Transverse colon (tissue), 4 donors: ENCODE measurements around the gene CXCR4.

ENCODE experiments used
- EP300 ChIP-seq: sonication (generic); formaldehyde crosslinking; IDR thresholded peaks from one replicate; pipeline ENCODE4 v1.6.1; 2017; ENCODE audit warnings: antibody characterized with exemption, low read depth
- POLR2A ChIP-seq: fragments of 450-650 bp; IDR thresholded peaks from one replicate; pipeline ENCODE4 v1.6.1; 2016; ENCODE audit warnings: antibody characterized with exemption, mild to moderate bottlenecking, moderate library complexity
- POLR2AphosphoS5 ChIP-seq, 3 donors: sonication (generic); formaldehyde crosslinking; IDR thresholded peaks; one replicate each; pipeline ENCODE4 v1.6.1; 2016; ENCODE audit warnings: antibody characterized with exemption in 3 of 3
- TF ChIP-seq, protein P1 (sequence below), 5 experiments: fragments of 200-600 bp in 3 of 5; fragments of 450-650 bp in 2 of 5; sonication (generic) in 3 of 5; IDR thresholded peaks; 1 replicate in 2 of 5; 2 replicates in 3 of 5; pipeline ENCODE4 v1.5.1; 2016 to 2017; ENCODE audit warnings: antibody characterized with exemption in 5 of 5, inconsistent platforms in 3 of 5, mild to moderate bottlenecking in 2 of 5, moderate library complexity in 1 of 5

GRCh38 chr2:136108463-136108862 is 9.5 kb downstream of the CXCR4 start:
- TF ChIP-seq, protein P1, sequence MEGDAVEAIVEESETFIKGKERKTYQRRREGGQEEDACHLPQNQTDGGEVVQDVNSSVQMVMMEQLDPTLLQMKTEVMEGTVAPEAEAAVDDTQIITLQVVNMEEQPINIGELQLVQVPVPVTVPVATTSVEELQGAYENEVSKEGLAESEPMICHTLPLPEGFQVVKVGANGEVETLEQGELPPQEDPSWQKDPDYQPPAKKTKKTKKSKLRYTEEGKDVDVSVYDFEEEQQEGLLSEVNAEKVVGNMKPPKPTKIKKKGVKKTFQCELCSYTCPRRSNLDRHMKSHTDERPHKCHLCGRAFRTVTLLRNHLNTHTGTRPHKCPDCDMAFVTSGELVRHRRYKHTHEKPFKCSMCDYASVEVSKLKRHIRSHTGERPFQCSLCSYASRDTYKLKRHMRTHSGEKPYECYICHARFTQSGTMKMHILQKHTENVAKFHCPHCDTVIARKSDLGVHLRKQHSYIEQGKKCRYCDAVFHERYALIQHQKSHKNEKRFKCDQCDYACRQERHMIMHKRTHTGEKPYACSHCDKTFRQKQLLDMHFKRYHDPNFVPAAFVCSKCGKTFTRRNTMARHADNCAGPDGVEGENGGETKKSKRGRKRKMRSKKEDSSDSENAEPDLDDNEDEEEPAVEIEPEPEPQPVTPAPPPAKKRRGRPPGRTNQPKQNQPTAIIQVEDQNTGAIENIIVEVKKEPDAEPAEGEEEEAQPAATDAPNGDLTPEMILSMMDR (IDR thresholded peaks at IDR 0.05), result no peak
- TF ChIP-seq POLR2A, result no peak
- no peak for TF ChIP-seq POLR2AphosphoS5 (IDR thresholded peaks at IDR 0.05)
- no peak for TF ChIP-seq EP300
